ENCODE data around the gene PLEKHA1.

- TF ChIP-seq YY1 (IDR thresholded peaks at IDR 0.05; ENCODE audit: insufficient read depth, insufficient read length): no peak
- TF ChIP-seq ZNF274 (IDR thresholded peaks at IDR 0.05; ENCODE audit: low read depth, low read length): no peak
These were observed 33.0 kb downstream of the PLEKHA1 start for GRCh38 chr10:122407375-122408125.

All from NT2/D1 (cell line).